Ascending aorta (tissue), 2 donors: ENCODE data around the gene CAPS2. TPM values are rescaled to one million over a fixed set of nuclear protein-coding genes. Genes with fewer than 3 reads are reported as not detected.

ENCODE experiments used
- DNase-seq, 2 donors: peaks; one replicate each; pipeline ENCODE4 v3.0.0-alpha.2; 2019; ENCODE audit warnings: low spot score in 2 of 2
- H3K27ac ChIP-seq, 2 donors: fragments of 200-600 bp; sonication (generic); one replicate each; pipeline ENCODE4 v1.5.1; 2016 to 2017; ENCODE audit warnings: mild to moderate bottlenecking in 1 of 2
- H3K27me3 ChIP-seq: fragments of 200-600 bp; sonication (generic); one replicate; pipeline ENCODE4 v1.5.1; 2017
- H3K36me3 ChIP-seq, 2 donors: fragments of 200-600 bp; sonication (generic); one replicate each; pipeline ENCODE4 v1.5.1; 2016
- H3K4me1 ChIP-seq, 2 donors: fragments of 200-600 bp; sonication (generic); one replicate each; pipeline ENCODE4 v1.5.1; 2016 to 2017; ENCODE audit warnings: mild to moderate bottlenecking in 1 of 2
- H3K4me3 ChIP-seq, 2 donors: fragments of 200-600 bp; sonication (generic); one replicate each; pipeline ENCODE4 v1.5.1; 2016 to 2017; ENCODE audit warnings: mild to moderate bottlenecking in 1 of 2
- H3K9me3 ChIP-seq, 2 donors: fragments of 200-600 bp; sonication (generic); one replicate each; pipeline ENCODE4 v1.5.1; 2016
- intact Hi-C: fragments of 100-400 bp; cut with DNase I; formaldehyde crosslinking; loops from one replicate; pipeline ENCODE4 v1.15.1; 2023
- total RNA-seq: library from RNA; depleted of rRNA; stranded (reverse); fragments of >200 nt; gene quantifications from one replicate; pipeline ENCODE4 v1.1.0, GENCODE V29; 2016
- TF ChIP-seq, protein P1 (sequence below), 3 experiments: fragments of 200-600 bp in 2 of 3; fragments of 450-650 bp in 1 of 3; sonication (generic) in 2 of 3; IDR thresholded peaks; one replicate each; pipeline ENCODE4 v1.5.1; 2016 to 2019; ENCODE audit warnings: antibody characterized with exemption in 3 of 3, mild to moderate bottlenecking in 1 of 3, moderate library complexity in 1 of 3

The CAPS2 gene
- total RNA-seq, 1 donor from 2014 or later: 11.0 TPM

DNA sequence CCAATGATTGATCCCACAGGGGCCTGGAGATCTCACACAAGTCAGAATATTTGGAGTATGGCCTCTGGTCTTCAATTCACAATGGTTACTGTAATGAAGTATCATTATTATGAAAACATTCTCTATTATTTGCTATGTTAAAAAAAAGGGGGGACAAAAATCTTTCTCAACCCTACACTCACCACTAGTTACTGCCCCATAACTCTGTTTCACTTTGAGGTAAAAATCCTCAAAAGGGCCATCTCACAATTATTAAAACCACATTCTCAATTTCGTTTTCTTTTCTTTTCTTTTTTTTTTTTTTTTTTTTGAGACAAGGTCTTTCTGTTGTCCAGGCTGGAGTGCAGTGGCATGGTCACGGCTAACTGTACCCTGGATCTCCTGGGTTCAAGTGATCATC, 60.9 kb downstream of the CAPS2 start:
- Histone ChIP-seq H3K27ac (no peak overlapping the region), H3K4me1 (no peaks in the 10 kb centered on the region), H3K27me3 (no peaks in the 10 kb centered on the region), H3K4me3 (no peak overlapping the region), H3K9me3 (no peaks in the 10 kb centered on the region), H3K36me3 (no peaks in the 10 kb centered on the region)
- intact Hi-C loops: no loop called here
- TF ChIP-seq, protein P1, sequence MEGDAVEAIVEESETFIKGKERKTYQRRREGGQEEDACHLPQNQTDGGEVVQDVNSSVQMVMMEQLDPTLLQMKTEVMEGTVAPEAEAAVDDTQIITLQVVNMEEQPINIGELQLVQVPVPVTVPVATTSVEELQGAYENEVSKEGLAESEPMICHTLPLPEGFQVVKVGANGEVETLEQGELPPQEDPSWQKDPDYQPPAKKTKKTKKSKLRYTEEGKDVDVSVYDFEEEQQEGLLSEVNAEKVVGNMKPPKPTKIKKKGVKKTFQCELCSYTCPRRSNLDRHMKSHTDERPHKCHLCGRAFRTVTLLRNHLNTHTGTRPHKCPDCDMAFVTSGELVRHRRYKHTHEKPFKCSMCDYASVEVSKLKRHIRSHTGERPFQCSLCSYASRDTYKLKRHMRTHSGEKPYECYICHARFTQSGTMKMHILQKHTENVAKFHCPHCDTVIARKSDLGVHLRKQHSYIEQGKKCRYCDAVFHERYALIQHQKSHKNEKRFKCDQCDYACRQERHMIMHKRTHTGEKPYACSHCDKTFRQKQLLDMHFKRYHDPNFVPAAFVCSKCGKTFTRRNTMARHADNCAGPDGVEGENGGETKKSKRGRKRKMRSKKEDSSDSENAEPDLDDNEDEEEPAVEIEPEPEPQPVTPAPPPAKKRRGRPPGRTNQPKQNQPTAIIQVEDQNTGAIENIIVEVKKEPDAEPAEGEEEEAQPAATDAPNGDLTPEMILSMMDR (IDR thresholded peaks at IDR 0.05): no peak
- no peak for DNase-seq

DNA sequence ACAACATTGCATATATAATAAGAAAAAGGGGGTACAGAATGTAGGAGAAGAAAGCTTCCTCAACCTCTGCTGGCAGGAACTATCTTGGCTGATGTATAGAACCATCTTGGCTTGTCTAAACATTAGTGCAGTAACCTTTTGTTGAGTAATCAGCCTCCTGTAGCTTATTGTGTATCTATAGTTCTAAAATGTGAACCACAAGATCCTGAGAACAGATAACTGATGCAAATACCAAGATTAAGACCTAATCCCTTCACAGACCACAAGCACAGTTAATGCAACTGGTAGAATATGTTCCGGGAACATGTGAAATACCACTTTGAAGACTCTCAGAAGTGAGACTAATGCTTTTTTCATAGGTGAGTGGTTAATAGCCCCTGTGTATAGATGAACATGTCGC, 69.8 kb downstream of the CAPS2 start:
- H3K4me3 ChIP-seq: no peak overlapping the region
- TF ChIP-seq, protein P1 (IDR thresholded peaks at IDR 0.05): no peak
- no peaks in the 10 kb centered on the region for H3K27me3 ChIP-seq
- H3K9me3 ChIP-seq: no peaks in the 10 kb centered on the region
- H3K4me1 ChIP-seq: no peaks in the 10 kb centered on the region
- no peak for DNase-seq
- intact Hi-C loops: no loop called here
- no peak overlapping the region for H3K27ac ChIP-seq
- H3K36me3 ChIP-seq: no peaks in the 10 kb centered on the region

GRCh38 chr12:75259143-75259542, 71.0 kb downstream of the CAPS2 start:
- H3K4me1 ChIP-seq: no peaks in the 10 kb centered on the region
- H3K9me3 ChIP-seq: no peaks in the 10 kb centered on the region
- TF ChIP-seq, protein P1 (IDR thresholded peaks at IDR 0.05): no peak
- H3K27ac ChIP-seq: no peak overlapping the region
- H3K4me3 ChIP-seq: no peak overlapping the region
- DNase-seq: no peak
- no peaks in the 10 kb centered on the region for H3K27me3 ChIP-seq
- H3K36me3 ChIP-seq: no peaks in the 10 kb centered on the region
- intact Hi-C loops: no loop called here

DNA sequence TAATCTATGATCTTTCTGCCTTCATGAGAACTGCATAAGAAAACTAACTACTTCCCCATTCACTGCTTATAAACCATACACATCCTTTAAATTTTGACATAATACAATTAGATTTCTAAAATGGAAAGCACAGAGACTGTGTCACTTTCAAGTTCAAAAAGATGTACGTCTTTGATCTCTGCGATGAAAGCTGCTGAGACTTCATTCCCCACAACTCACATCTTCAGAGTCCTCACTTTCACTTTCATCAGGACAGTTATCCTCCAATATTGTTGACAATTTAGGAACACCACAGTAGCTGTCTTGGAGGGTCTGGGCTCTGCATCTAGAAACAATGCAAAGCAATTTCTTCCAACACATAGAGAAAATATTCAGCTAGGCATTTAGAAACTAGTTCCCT, 72.6 kb downstream of the CAPS2 start:
- Histone ChIP-seq H3K27me3 (no peaks in the 10 kb centered on the region), H3K27ac (no peak overlapping the region), H3K4me3 (no peak overlapping the region), H3K36me3 (no peaks in the 10 kb centered on the region), H3K9me3 (no peaks in the 10 kb centered on the region), H3K4me1 (no peaks in the 10 kb centered on the region)
- intact Hi-C loops: no loop called here
- TF ChIP-seq, protein P1 (IDR thresholded peaks at IDR 0.05): no peak
- DNase-seq: no peak

DNA sequence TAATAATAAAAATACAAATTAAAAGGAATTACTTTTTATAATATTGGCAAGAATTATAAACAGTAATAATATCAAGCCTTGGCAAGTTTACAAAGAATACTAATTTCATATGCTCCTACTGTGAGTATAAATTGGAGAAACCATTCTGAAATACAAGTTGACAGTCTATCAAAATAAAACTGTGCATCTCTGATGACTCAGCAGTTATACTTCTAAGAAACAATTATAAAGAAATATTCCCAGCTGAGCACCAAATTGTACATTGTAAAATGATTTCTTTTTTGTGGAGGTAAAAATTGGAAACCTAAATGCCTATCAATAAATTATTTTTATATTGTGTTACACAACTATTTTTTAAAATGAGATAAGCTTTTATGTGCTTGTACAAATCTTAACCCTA, 85.0 kb downstream of the CAPS2 start:
- intact Hi-C loops: no loop called here
- TF ChIP-seq, protein P1 (IDR thresholded peaks at IDR 0.05): no peak

GRCh38 chr12:75239987-75240386, 90.1 kb downstream of the CAPS2 start:
- Histone ChIP-seq H3K27ac (no peak overlapping the region), H3K4me3 (no peak overlapping the region), H3K27me3 (no peaks in the 10 kb centered on the region), H3K4me1 (no peaks in the 10 kb centered on the region), H3K9me3 (peaks cover 0 to 8% of the 10 kb centered on the region in 2 donors), H3K36me3 (no peaks in the 10 kb centered on the region)
- intact Hi-C loops: no loop called here
- TF ChIP-seq, protein P1 (IDR thresholded peaks at IDR 0.05): no peak
- DNase-seq: no peak

More for the DNA sequence above, 85.0 kb downstream of the CAPS2 start:
- Histone ChIP-seq H3K27me3 (no peaks in the 10 kb centered on the region), H3K9me3 (peaks cover 0 to 4% of the 10 kb centered on the region in 2 donors), H3K4me3 (no peak overlapping the region), H3K36me3 (no peaks in the 10 kb centered on the region), H3K27ac (no peak overlapping the region), H3K4me1 (no peaks in the 10 kb centered on the region)
- no peak for DNase-seq
